SJCRH30 (cell line): ENCODE results near the gene MAGEF1. TPM values are rescaled to one million over a fixed set of nuclear protein-coding genes. Genes with fewer than 3 reads are reported as not detected.
"Not testable (repeated sequence)": the region's sequence is repeated elsewhere in the genome, so short reads cannot be mapped to it uniquely, and the experiment has no call there.

Experiments used
- DNase-seq, 2 experiments: peaks; one replicate each; pipeline ENCODE4 v3.0.0-alpha.2; 2015 to 2020
- H3K27ac ChIP-seq: fragments of 250-450 bp; sonication (Bioruptor Pico); 2 replicates; pipeline ENCODE4 v1.5.1; 2020; ENCODE audit warnings: mild to moderate bottlenecking, moderate library complexity
- H3K27me3 ChIP-seq: fragments of 250-450 bp; sonication (Bioruptor Pico); 2 replicates; pipeline ENCODE4 v1.5.1; 2020; ENCODE audit warnings: mild to moderate bottlenecking, moderate library complexity
- H3K36me3 ChIP-seq: fragments of 250-450 bp; sonication (Bioruptor Pico); 2 replicates; pipeline ENCODE4 v1.5.1; 2020; ENCODE audit warnings: mild to moderate bottlenecking, moderate library complexity
- H3K4me1 ChIP-seq: fragments of 250-450 bp; sonication (Bioruptor Pico); 2 replicates; pipeline ENCODE4 v1.5.1; 2020; ENCODE audit warnings: mild to moderate bottlenecking, moderate library complexity
- H3K4me3 ChIP-seq: fragments of 250-450 bp; sonication (Bioruptor Pico); 2 replicates; pipeline ENCODE4 v1.5.1; 2020; ENCODE audit warnings: mild to moderate bottlenecking, moderate library complexity
- H3K9me3 ChIP-seq: fragments of 250-450 bp; sonication (Bioruptor Pico); replicated peaks from 2 replicates; pipeline ENCODE4 v1.5.1; 2020; ENCODE audit warnings: mild to moderate bottlenecking, moderate library complexity
- total RNA-seq: library from RNA; depleted of rRNA; stranded (reverse); fragments of >200 nt; shearing (Covaris generic); gene quantifications from 2 replicates; pipeline ENCODE4 v1.2.3, GENCODE V29; 2014

The MAGEF1 gene
- total RNA-seq, 1 experiment from 2014 or later = 58.7 TPM

- H3K27ac ChIP-seq = no peak overlapping the region
These were observed 26.0 kb upstream of the MAGEF1 start for GRCh38 chr3:184737641-184738505.

GRCh38 chr3:184737063-184737462, 25.2 kb upstream of the MAGEF1 start:
- H3K27ac ChIP-seq = no peak overlapping the region
- no peaks in the 10 kb centered on the region for H3K27me3 ChIP-seq
- DNase-seq = no peak
- H3K4me1 ChIP-seq = no peaks in the 10 kb centered on the region
- H3K9me3 ChIP-seq = no peaks in the 10 kb centered on the region
- no peaks in the 10 kb centered on the region for H3K36me3 ChIP-seq
- H3K4me3 ChIP-seq = no peak overlapping the region

More at GRCh38 chr3:184737641-184738505, 26.0 kb upstream of the MAGEF1 start:
- no peaks in the 10 kb centered on the region for H3K4me1 ChIP-seq
- no peaks in the 10 kb centered on the region for H3K36me3 ChIP-seq
- no peaks in the 10 kb centered on the region for H3K9me3 ChIP-seq
- no peak overlapping the region for H3K4me3 ChIP-seq
- no peak for DNase-seq
- no peaks in the 10 kb centered on the region for H3K27me3 ChIP-seq

GRCh38 chr3:184734903-184735701, 23.2 kb upstream of the MAGEF1 start:
- Histone ChIP-seq H3K9me3 (no peaks in the 10 kb centered on the region), H3K36me3 (no peaks in the 10 kb centered on the region), H3K27me3 (no peaks in the 10 kb centered on the region), H3K27ac (no peak overlapping the region), H3K4me1 (no peaks in the 10 kb centered on the region), H3K4me3 (no peak overlapping the region)
- DNase-seq = no peak

GRCh38 chr3:184733971-184734608, 22.2 kb upstream of the MAGEF1 start:
- Histone ChIP-seq H3K4me1 (no peaks in the 10 kb centered on the region), H3K36me3 (no peaks in the 10 kb centered on the region), H3K9me3 (no peaks in the 10 kb centered on the region), H3K27me3 (no peaks in the 10 kb centered on the region), H3K27ac (no peak overlapping the region), H3K4me3 (no peak overlapping the region)
- no peak for DNase-seq

GRCh38 chr3:184733181-184733580, 21.3 kb upstream of the MAGEF1 start:
- H3K4me3 ChIP-seq = no peak overlapping the region
- no peaks in the 10 kb centered on the region for H3K27me3 ChIP-seq
- DNase-seq = no peak
- no peaks in the 10 kb centered on the region for H3K36me3 ChIP-seq
- no peaks in the 10 kb centered on the region for H3K9me3 ChIP-seq
- no peaks in the 10 kb centered on the region for H3K4me1 ChIP-seq
- H3K27ac ChIP-seq = no peak overlapping the region

GRCh38 chr3:184731786-184732537, 20.1 kb upstream of the MAGEF1 start:
- Histone ChIP-seq H3K27ac (no peak overlapping the region), H3K4me3 (no peak overlapping the region), H3K4me1 (peaks cover 5% of the 10 kb centered on the region), H3K9me3 (no peaks in the 10 kb centered on the region), H3K36me3 (no peaks in the 10 kb centered on the region), H3K27me3 (no peaks in the 10 kb centered on the region)
- DNase-seq = no peak

GRCh38 chr3:184730924-184731323, 19.1 kb upstream of the MAGEF1 start:
- H3K36me3 ChIP-seq = no peaks in the 10 kb centered on the region
- no peaks in the 10 kb centered on the region for H3K27me3 ChIP-seq
- H3K4me1 ChIP-seq = peaks cover 14% of the 10 kb centered on the region
- H3K4me3 ChIP-seq = no peak overlapping the region
- DNase-seq = no peak
- H3K9me3 ChIP-seq = no peaks in the 10 kb centered on the region
- no peak overlapping the region for H3K27ac ChIP-seq

- peaks cover 14% of the 10 kb centered on the region for H3K4me1 ChIP-seq
- not testable (repeated sequence) for H3K4me3 ChIP-seq, H3K9me3 ChIP-seq, H3K27me3 ChIP-seq, DNase-seq, H3K27ac ChIP-seq, H3K36me3 ChIP-seq
These were observed 17.3 kb upstream of the MAGEF1 start for GRCh38 chr3:184729154-184729553.

GRCh38 chr3:184728010-184728527, 16.2 kb upstream of the MAGEF1 start:
- Histone ChIP-seq H3K36me3 (no peaks in the 10 kb centered on the region), H3K4me1 (peaks cover 14% of the 10 kb centered on the region), H3K9me3 (no peaks in the 10 kb centered on the region), H3K27ac (no peak overlapping the region), H3K4me3 (no peak overlapping the region), H3K27me3 (no peaks in the 10 kb centered on the region)
- no peak for DNase-seq

GRCh38 chr3:184727357-184728009, 15.6 kb upstream of the MAGEF1 start:
- no peak overlapping the region for H3K27ac ChIP-seq
- peak; percentile 77 to 97 for DNase-seq
- H3K4me3 ChIP-seq = 0 out of 2 replicates have a peak overlapping the region, but pooled peaks have one; percentile 4
- H3K36me3 ChIP-seq = no peaks in the 10 kb centered on the region
- no peaks in the 10 kb centered on the region for H3K9me3 ChIP-seq
- H3K27me3 ChIP-seq = no peaks in the 10 kb centered on the region
- H3K4me1 ChIP-seq = peaks cover 14% of the 10 kb centered on the region

- peaks cover 14% of the 10 kb centered on the region for H3K4me1 ChIP-seq
- H3K27me3 ChIP-seq = no peaks in the 10 kb centered on the region
- H3K4me3 ChIP-seq = no peak overlapping the region
- DNase-seq = peak; percentile 28 to 48
- H3K27ac ChIP-seq = no peak overlapping the region
- no peaks in the 10 kb centered on the region for H3K9me3 ChIP-seq
- H3K36me3 ChIP-seq = no peaks in the 10 kb centered on the region
These were observed 14.6 kb upstream of the MAGEF1 start for GRCh38 chr3:184726497-184726896.

GRCh38 chr3:184725176-184725719, 13.4 kb upstream of the MAGEF1 start:
- H3K27me3 ChIP-seq = no peaks in the 10 kb centered on the region
- H3K9me3 ChIP-seq = no peaks in the 10 kb centered on the region
- no peak overlapping the region for H3K4me3 ChIP-seq
- peaks cover 14% of the 10 kb centered on the region for H3K4me1 ChIP-seq
- no peaks in the 10 kb centered on the region for H3K36me3 ChIP-seq
- DNase-seq = no peak
- H3K27ac ChIP-seq = no peak overlapping the region

GRCh38 chr3:184724699-184725098, 12.8 kb upstream of the MAGEF1 start:
- Histone ChIP-seq H3K27ac (no peak overlapping the region), H3K4me1 (peaks cover 14% of the 10 kb centered on the region), H3K27me3 (no peaks in the 10 kb centered on the region), H3K9me3 (no peaks in the 10 kb centered on the region), H3K36me3 (no peaks in the 10 kb centered on the region), H3K4me3 (no peak overlapping the region)
- no peak for DNase-seq
